WTC11 (cell line): Measurements from ENCODE around the gene PFKP. TPM values are rescaled to one million over a fixed set of nuclear protein-coding genes. Genes with fewer than 3 reads are reported as not detected.
"Not testable (repeated sequence)": the region's sequence is repeated elsewhere in the genome, so short reads cannot be mapped to it uniquely, and the experiment has no call there.

Experiments
- ATAC-seq: fragments of 200-7000 bp; cut with Tn5 transposase; 2 replicates; pipeline ENCODE4 v1.10.0; 2021; ENCODE audit warnings: mild to moderate bottlenecking, moderate library complexity
- CTCF ChIA-PET: fragments of 300-600 bp; sonication (Branson Sonifier 250); formaldehyde crosslinking; loops from one replicate; lab custom pipeline; 2021; ENCODE audit warnings: antibody characterized with exemption; lab: Charles Lee
- POLR2A ChIA-PET: fragments of 350-600 bp; sonication (Branson Sonifier 250); formaldehyde crosslinking; loops from one replicate; lab custom pipeline; 2021; ENCODE audit warnings: antibody characterized with exemption; lab: Charles Lee
- DNase-seq: peaks from one replicate; pipeline ENCODE4 v3.0.0; 2021; ENCODE audit warnings: low spot score
- H3K27ac Mint-ChIP-seq: 2 replicates; pipeline ENCODE4 v1.8.0; 2021; ENCODE audit warnings: mixed read lengths
- H3K27me3 Mint-ChIP-seq: 2 replicates; pipeline ENCODE4 v1.8.0; 2021; ENCODE audit warnings: low read depth, mild to moderate bottlenecking, moderate library complexity, mixed read lengths
- H3K36me3 Mint-ChIP-seq: 2 replicates; pipeline ENCODE4 v1.8.0; 2021; ENCODE audit warnings: mixed read lengths
- H3K4me1 Mint-ChIP-seq: 2 replicates; pipeline ENCODE4 v1.8.0; 2022; ENCODE audit warnings: mixed read lengths
- H3K4me3 Mint-ChIP-seq: 2 replicates; pipeline ENCODE4 v1.8.0; 2021; ENCODE audit warnings: mild to moderate bottlenecking, moderate library complexity, mixed read lengths
- H3K9me3 Mint-ChIP-seq: 2 replicates; pipeline ENCODE4 v1.8.0; 2021; ENCODE audit warnings: mixed read lengths
- CBFB ChIP-seq: sonication (generic); formaldehyde crosslinking; IDR thresholded peaks from 2 replicates; pipeline ENCODE4 v1.8.1; 2022; ENCODE audit warnings: mild to moderate bottlenecking, low read depth, missing genetic modification reagents
- GABPB1 ChIP-seq: sonication (generic); formaldehyde crosslinking; IDR thresholded peaks from 2 replicates; pipeline ENCODE4 v1.8.1; 2023; ENCODE audit warnings: mild to moderate bottlenecking, missing genetic modification reagents
- GRHL2 ChIP-seq: fragments of 250-450 bp; sonication (Bioruptor Pico); IDR thresholded peaks from 2 replicates; pipeline ENCODE4 v1.8.0; 2022; ENCODE audit warnings: mild to moderate bottlenecking, moderate library complexity; ENCODE audit not compliant: insufficient replicate concordance, severe bottlenecking
- MYBL2 ChIP-seq: sonication (generic); formaldehyde crosslinking; IDR thresholded peaks from 2 replicates; pipeline ENCODE4 v1.8.1; 2023; ENCODE audit warnings: mild to moderate bottlenecking, moderate library complexity, missing genetic modification reagents
- NFATC4 ChIP-seq: fragments of 250-450 bp; sonication (Bioruptor Pico); IDR thresholded peaks from 2 replicates; pipeline ENCODE4 v1.9.0; 2021; ENCODE audit warnings: mild to moderate bottlenecking
- PRRX2 ChIP-seq: fragments of 250-450 bp; sonication (Bioruptor Pico); IDR thresholded peaks from 2 replicates; pipeline ENCODE4 v1.8.0; 2021; ENCODE audit warnings: mild to moderate bottlenecking
- RELA ChIP-seq: sonication (generic); formaldehyde crosslinking; IDR thresholded peaks from 2 replicates; pipeline ENCODE4 v1.8.1; 2022; ENCODE audit warnings: missing genetic modification reagents, mild to moderate bottlenecking, borderline replicate concordance
- SMAD3 ChIP-seq: sonication (generic); formaldehyde crosslinking; IDR thresholded peaks from 2 replicates; pipeline ENCODE4 v1.8.0; 2022; ENCODE audit warnings: missing genetic modification reagents, mild to moderate bottlenecking, borderline replicate concordance
- TP53 ChIP-seq: sonication (generic); formaldehyde crosslinking; IDR thresholded peaks from 2 replicates; pipeline ENCODE4 v1.8.1; 2023; ENCODE audit warnings: mild to moderate bottlenecking, missing genetic modification reagents
- ZNF121 ChIP-seq: sonication (generic); formaldehyde crosslinking; IDR thresholded peaks from 2 replicates; pipeline ENCODE4 v1.8.0; 2023; ENCODE audit warnings: missing genetic modification reagents
- ZNF219 ChIP-seq: sonication (generic); formaldehyde crosslinking; IDR thresholded peaks from 2 replicates; pipeline ENCODE4 v1.8.0; 2023; ENCODE audit warnings: missing genetic modification reagents, mild to moderate bottlenecking, borderline replicate concordance
- ZNF396 ChIP-seq: fragments of 250-450 bp; sonication (Bioruptor Pico); IDR thresholded peaks from 2 replicates; pipeline ENCODE4 v1.8.0; 2021; ENCODE audit warnings: mild to moderate bottlenecking, moderate library complexity, borderline replicate concordance
- ZNF671 ChIP-seq: fragments of 250-450 bp; sonication (Bioruptor Pico); IDR thresholded peaks from 2 replicates; pipeline ENCODE4 v1.8.0; 2021; ENCODE audit warnings: mild to moderate bottlenecking
- total RNA-seq: library from RNA; stranded (reverse); gene quantifications from 3 replicates; pipeline ENCODE4 v1.2.3, GENCODE V29; 2021
- TF ChIP-seq, protein P1 (sequence below): fragments of 200-600 bp; IDR thresholded peaks from 2 replicates; pipeline ENCODE4 v1.8.0; 2022; ENCODE audit warnings: antibody characterized with exemption
- TF ChIP-seq, protein P2 (sequence below): sonication (generic); formaldehyde crosslinking; IDR thresholded peaks from 2 replicates; pipeline ENCODE4 v1.8.0; 2022; ENCODE audit warnings: missing genetic modification reagents
- TF ChIP-seq, protein P3 (sequence below): sonication (generic); formaldehyde crosslinking; IDR thresholded peaks from 2 replicates; pipeline ENCODE4 v1.8.1; 2023; ENCODE audit warnings: mild to moderate bottlenecking, moderate library complexity, missing genetic modification reagents
- TF ChIP-seq, protein P4 (sequence below): sonication (generic); formaldehyde crosslinking; IDR thresholded peaks from 2 replicates; pipeline ENCODE4 v1.8.0; 2023; ENCODE audit warnings: mild to moderate bottlenecking, missing genetic modification reagents
- TF ChIP-seq, protein P5 (sequence below): sonication (generic); formaldehyde crosslinking; IDR thresholded peaks from 2 replicates; pipeline ENCODE4 v1.8.1; 2022; ENCODE audit warnings: mild to moderate bottlenecking, missing genetic modification reagents, moderate library complexity, borderline replicate concordance

Gene PFKP
- total RNA-seq, 1 experiment from 2014 or later: 127 TPM

DNA sequence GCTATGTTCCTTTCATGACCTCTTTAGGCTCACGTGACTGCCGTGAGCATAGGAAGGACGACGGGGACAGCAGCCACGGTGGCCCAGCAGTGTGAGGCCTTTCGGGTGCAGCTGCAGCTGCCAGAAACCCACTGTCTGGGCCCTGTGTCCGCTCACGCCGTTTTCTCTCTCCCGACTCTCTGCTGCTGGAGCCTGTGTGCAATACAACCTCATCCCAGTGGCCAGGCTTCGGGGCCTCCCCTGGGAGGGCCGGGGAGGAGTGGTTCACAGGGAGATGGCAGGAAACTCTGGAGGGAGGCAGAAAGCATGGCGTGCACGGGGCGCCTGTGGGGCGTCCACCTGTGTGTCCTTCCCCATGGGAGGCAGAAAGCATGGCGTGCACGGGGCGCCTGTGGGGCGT is 38.6 kb downstream of the PFKP start:
- Mint-ChIP-seq H3K27ac (no peak overlapping the region), H3K36me3 (peaks cover 76% of the 10 kb centered on the region), H3K4me3 (no peak overlapping the region), H3K27me3 (no peaks in the 10 kb centered on the region), H3K9me3 (peaks cover 4% of the 10 kb centered on the region; the same call in 1 of the 2 replicates), H3K4me1 (peaks cover 11% of the 10 kb centered on the region)
- ChIA-PET CTCF (no interaction called here), POLR2A (no interaction called here)
- DNase-seq (no peak), ATAC-seq (no peak)
- TF ChIP-seq SMAD3 (no peak), ZNF219 (CRISPR knock-in tag) (no peak), PRRX2 (CRISPR knock-in tag) (no peak), GABPB1 (CRISPR knock-in tag) (no peak), CBFB (CRISPR knock-in tag) (no peak), TP53 (CRISPR knock-in tag) (no peak), NFATC4 (CRISPR knock-in tag) (no peak), ZNF396 (CRISPR knock-in tag) (no peak), RELA (CRISPR knock-in tag) (no peak), ZNF671 (CRISPR knock-in tag) (no peak)
- TF ChIP-seq, protein P1, sequence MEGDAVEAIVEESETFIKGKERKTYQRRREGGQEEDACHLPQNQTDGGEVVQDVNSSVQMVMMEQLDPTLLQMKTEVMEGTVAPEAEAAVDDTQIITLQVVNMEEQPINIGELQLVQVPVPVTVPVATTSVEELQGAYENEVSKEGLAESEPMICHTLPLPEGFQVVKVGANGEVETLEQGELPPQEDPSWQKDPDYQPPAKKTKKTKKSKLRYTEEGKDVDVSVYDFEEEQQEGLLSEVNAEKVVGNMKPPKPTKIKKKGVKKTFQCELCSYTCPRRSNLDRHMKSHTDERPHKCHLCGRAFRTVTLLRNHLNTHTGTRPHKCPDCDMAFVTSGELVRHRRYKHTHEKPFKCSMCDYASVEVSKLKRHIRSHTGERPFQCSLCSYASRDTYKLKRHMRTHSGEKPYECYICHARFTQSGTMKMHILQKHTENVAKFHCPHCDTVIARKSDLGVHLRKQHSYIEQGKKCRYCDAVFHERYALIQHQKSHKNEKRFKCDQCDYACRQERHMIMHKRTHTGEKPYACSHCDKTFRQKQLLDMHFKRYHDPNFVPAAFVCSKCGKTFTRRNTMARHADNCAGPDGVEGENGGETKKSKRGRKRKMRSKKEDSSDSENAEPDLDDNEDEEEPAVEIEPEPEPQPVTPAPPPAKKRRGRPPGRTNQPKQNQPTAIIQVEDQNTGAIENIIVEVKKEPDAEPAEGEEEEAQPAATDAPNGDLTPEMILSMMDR: no peak
- TF ChIP-seq, protein P2, sequence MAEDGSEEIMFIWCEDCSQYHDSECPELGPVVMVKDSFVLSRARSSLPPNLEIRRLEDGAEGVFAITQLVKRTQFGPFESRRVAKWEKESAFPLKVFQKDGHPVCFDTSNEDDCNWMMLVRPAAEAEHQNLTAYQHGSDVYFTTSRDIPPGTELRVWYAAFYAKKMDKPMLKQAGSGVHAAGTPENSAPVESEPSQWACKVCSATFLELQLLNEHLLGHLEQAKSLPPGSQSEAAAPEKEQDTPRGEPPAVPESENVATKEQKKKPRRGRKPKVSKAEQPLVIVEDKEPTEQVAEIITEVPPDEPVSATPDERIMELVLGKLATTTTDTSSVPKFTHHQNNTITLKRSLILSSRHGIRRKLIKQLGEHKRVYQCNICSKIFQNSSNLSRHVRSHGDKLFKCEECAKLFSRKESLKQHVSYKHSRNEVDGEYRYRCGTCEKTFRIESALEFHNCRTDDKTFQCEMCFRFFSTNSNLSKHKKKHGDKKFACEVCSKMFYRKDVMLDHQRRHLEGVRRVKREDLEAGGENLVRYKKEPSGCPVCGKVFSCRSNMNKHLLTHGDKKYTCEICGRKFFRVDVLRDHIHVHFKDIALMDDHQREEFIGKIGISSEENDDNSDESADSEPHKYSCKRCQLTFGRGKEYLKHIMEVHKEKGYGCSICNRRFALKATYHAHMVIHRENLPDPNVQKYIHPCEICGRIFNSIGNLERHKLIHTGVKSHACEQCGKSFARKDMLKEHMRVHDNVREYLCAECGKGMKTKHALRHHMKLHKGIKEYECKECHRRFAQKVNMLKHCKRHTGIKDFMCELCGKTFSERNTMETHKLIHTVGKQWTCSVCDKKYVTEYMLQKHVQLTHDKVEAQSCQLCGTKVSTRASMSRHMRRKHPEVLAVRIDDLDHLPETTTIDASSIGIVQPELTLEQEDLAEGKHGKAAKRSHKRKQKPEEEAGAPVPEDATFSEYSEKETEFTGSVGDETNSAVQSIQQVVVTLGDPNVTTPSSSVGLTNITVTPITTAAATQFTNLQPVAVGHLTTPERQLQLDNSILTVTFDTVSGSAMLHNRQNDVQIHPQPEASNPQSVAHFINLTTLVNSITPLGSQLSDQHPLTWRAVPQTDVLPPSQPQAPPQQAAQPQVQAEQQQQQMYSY (CRISPR knock-in tag): no peak
- TF ChIP-seq, protein P3, sequence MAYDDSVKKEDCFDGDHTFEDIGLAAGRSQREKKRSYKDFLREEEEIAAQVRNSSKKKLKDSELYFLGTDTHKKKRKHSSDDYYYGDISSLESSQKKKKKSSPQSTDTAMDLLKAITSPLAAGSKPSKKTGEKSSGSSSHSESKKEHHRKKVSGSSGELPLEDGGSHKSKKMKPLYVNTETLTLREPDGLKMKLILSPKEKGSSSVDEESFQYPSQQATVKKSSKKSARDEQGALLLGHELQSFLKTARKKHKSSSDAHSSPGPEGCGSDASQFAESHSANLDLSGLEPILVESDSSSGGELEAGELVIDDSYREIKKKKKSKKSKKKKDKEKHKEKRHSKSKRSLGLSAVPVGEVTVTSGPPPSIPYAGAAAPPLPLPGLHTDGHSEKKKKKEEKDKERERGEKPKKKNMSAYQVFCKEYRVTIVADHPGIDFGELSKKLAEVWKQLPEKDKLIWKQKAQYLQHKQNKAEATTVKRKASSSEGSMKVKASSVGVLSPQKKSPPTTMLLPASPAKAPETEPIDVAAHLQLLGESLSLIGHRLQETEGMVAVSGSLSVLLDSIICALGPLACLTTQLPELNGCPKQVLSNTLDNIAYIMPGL (CRISPR knock-in tag): no peak

DNA sequence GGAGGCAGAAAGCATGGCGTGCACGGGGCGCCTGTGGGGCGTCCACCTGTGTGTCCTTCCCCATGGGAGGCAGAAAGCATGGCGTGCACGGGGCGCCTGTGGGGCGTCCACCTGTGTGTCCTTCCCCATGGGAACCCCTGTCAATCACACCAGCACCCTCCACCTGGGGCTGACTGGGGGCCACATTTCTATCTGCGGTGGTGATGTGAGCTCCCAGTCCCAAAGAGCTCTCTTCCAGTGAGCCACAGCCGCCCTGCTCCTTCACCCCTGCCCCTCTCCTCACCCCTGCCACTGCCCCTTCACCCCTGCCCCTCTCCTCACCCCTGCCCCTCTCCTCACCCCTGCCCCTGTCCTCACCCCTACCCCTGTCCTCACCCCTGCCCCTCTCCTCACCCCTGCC is 39.0 kb downstream of the PFKP start:
- DNase-seq, H3K27ac Mint-ChIP-seq, CTCF ChIA-PET, H3K9me3 Mint-ChIP-seq, POLR2A ChIA-PET, ATAC-seq, H3K4me3 Mint-ChIP-seq, H3K27me3 Mint-ChIP-seq: not testable (repeated sequence)
- peaks cover 76% of the 10 kb centered on the region for H3K36me3 Mint-ChIP-seq
- peaks cover 11% of the 10 kb centered on the region for H3K4me1 Mint-ChIP-seq

DNA sequence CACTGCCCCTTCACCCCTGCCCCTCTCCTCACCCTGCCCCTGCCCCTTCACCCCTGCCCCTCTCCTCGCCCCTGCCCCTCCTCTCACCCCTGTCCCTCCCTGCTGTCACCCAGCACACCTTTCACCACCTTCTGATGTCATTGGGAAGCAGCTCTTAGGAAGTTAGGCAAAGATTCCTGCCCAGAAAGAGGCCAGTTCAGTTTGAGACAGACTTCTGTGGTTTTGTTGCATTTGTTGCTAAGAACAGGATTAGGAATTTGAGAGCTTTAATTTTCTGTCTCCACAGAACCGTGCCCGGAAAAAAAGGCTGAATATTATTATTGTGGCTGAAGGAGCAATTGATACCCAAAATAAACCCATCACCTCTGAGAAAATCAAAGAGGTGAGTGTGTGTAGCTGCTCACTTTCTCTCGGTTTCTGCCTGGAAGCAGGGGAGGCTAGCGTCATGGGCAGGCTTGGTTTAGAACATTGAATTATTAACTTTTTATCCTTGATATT is 39.6 kb downstream of the PFKP start:
- H3K36me3 Mint-ChIP-seq: peaks cover 78% of the 10 kb centered on the region

More for the DNA sequence above, 39.6 kb downstream of the PFKP start:
- Mint-ChIP-seq H3K27me3 (no peaks in the 10 kb centered on the region), H3K9me3 (peaks cover 4% of the 10 kb centered on the region; the same call in 1 of the 2 replicates), H3K27ac (no peak overlapping the region), H3K4me1 (peaks cover 8% of the 10 kb centered on the region), H3K4me3 (no peak overlapping the region)
- DNase-seq (no peak), ATAC-seq (no peak)
- TF ChIP-seq, protein P4, sequence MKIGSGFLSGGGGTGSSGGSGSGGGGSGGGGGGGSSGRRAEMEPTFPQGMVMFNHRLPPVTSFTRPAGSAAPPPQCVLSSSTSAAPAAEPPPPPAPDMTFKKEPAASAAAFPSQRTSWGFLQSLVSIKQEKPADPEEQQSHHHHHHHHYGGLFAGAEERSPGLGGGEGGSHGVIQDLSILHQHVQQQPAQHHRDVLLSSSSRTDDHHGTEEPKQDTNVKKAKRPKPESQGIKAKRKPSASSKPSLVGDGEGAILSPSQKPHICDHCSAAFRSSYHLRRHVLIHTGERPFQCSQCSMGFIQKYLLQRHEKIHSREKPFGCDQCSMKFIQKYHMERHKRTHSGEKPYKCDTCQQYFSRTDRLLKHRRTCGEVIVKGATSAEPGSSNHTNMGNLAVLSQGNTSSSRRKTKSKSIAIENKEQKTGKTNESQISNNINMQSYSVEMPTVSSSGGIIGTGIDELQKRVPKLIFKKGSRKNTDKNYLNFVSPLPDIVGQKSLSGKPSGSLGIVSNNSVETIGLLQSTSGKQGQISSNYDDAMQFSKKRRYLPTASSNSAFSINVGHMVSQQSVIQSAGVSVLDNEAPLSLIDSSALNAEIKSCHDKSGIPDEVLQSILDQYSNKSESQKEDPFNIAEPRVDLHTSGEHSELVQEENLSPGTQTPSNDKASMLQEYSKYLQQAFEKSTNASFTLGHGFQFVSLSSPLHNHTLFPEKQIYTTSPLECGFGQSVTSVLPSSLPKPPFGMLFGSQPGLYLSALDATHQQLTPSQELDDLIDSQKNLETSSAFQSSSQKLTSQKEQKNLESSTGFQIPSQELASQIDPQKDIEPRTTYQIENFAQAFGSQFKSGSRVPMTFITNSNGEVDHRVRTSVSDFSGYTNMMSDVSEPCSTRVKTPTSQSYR (CRISPR knock-in tag): no peak
- TF ChIP-seq, protein P5, sequence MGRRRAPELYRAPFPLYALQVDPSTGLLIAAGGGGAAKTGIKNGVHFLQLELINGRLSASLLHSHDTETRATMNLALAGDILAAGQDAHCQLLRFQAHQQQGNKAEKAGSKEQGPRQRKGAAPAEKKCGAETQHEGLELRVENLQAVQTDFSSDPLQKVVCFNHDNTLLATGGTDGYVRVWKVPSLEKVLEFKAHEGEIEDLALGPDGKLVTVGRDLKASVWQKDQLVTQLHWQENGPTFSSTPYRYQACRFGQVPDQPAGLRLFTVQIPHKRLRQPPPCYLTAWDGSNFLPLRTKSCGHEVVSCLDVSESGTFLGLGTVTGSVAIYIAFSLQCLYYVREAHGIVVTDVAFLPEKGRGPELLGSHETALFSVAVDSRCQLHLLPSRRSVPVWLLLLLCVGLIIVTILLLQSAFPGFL (CRISPR knock-in tag): no peak
- TF ChIP-seq MYBL2 (CRISPR knock-in tag) (no peak), ZNF121 (CRISPR knock-in tag) (no peak), GRHL2 (CRISPR knock-in tag) (no peak)
- ChIA-PET CTCF (no interaction called here), POLR2A (no interaction called here)
